Chondrocyte (in vitro differentiated cells): ENCODE data around the gene NPAS3. TPM values are rescaled to one million over a fixed set of nuclear protein-coding genes. Genes with fewer than 3 reads are reported as not detected.

ENCODE experiments used
- DNase-seq: peaks from one replicate; pipeline ENCODE4 v3.0.0; 2021; ENCODE audit warnings: mixed read lengths, low spot score
- H3K27ac Mint-ChIP-seq: one replicate; pipeline ENCODE4 v1.8.0; 2021; ENCODE audit warnings: mild to moderate bottlenecking, moderate library complexity, mixed read lengths; ENCODE audit not compliant: unreplicated experiment
- H3K27me3 Mint-ChIP-seq: 2 replicates; pipeline ENCODE4 v1.8.0; 2021; ENCODE audit warnings: low read depth, mixed read lengths
- H3K36me3 Mint-ChIP-seq: 2 replicates; pipeline ENCODE4 v1.8.0; 2021; ENCODE audit warnings: low read depth, mixed read lengths
- H3K4me1 Mint-ChIP-seq: 2 replicates; pipeline ENCODE4 v1.8.0; 2021; ENCODE audit warnings: low read depth, mild to moderate bottlenecking, mixed read lengths
- H3K4me3 Mint-ChIP-seq: one replicate; pipeline ENCODE4 v1.8.0; 2021; ENCODE audit warnings: mild to moderate bottlenecking, moderate library complexity, mixed read lengths; ENCODE audit not compliant: unreplicated experiment
- H3K9me3 Mint-ChIP-seq: 2 replicates; pipeline ENCODE4 v1.8.0; 2021; ENCODE audit warnings: low read depth, mixed read lengths
- CTCF ChIP-seq: fragments of 200-600 bp; sonication (generic); IDR thresholded peaks from 2 replicates; pipeline ENCODE4 v1.5.0; 2021; ENCODE audit warnings: antibody characterized with exemption, mild to moderate bottlenecking, moderate library complexity
- total RNA-seq: library from RNA; stranded (reverse); gene quantifications from 3 replicates; pipeline ENCODE4 v1.2.1, GENCODE V29; 2021

Gene NPAS3
- total RNA-seq, 1 donor from 2014 or later = 2.6 TPM

GRCh38 chr14:33679461-33680225, 741.0 kb downstream of the NPAS3 start:
- H3K9me3 Mint-ChIP-seq = no peaks in the 10 kb centered on the region
- no peak overlapping the region for H3K4me3 Mint-ChIP-seq
- peaks cover 40% of the 10 kb centered on the region for H3K4me1 Mint-ChIP-seq
- TF ChIP-seq CTCF = no peak
- H3K27ac Mint-ChIP-seq = no peak overlapping the region
- DNase-seq = no peak
- H3K27me3 Mint-ChIP-seq = no peaks in the 10 kb centered on the region
- no peaks in the 10 kb centered on the region for H3K36me3 Mint-ChIP-seq

GRCh38 chr14:33680873-33681272, 742.2 kb downstream of the NPAS3 start:
- Mint-ChIP-seq H3K9me3 (no peaks in the 10 kb centered on the region), H3K27ac (no peak overlapping the region), H3K4me3 (no peak overlapping the region), H3K27me3 (no peaks in the 10 kb centered on the region), H3K36me3 (no peaks in the 10 kb centered on the region), H3K4me1 (peaks cover 38% of the 10 kb centered on the region)
- TF ChIP-seq CTCF = no peak
- DNase-seq = no peak

- H3K27ac Mint-ChIP-seq = peak overlapping the region; percentile 81
Measured at GRCh38 chr14:33682760-33683159, 744.1 kb downstream of the NPAS3 start.

GRCh38 chr14:33685026-33685425, 746.3 kb downstream of the NPAS3 start:
- peaks cover 49% of the 10 kb centered on the region for H3K4me1 Mint-ChIP-seq
- no peak overlapping the region for H3K4me3 Mint-ChIP-seq
- H3K36me3 Mint-ChIP-seq = no peaks in the 10 kb centered on the region
- no peaks in the 10 kb centered on the region for H3K9me3 Mint-ChIP-seq
- no peaks in the 10 kb centered on the region for H3K27me3 Mint-ChIP-seq
- no peak for DNase-seq
- TF ChIP-seq CTCF = no peak
- H3K27ac Mint-ChIP-seq = no peak overlapping the region

More at GRCh38 chr14:33682760-33683159, 744.1 kb downstream of the NPAS3 start:
- DNase-seq = no peak
- Mint-ChIP-seq H3K4me1 (peaks cover 49% of the 10 kb centered on the region), H3K36me3 (no peaks in the 10 kb centered on the region), H3K9me3 (no peaks in the 10 kb centered on the region), H3K4me3 (peak overlapping the region; percentile 34), H3K27me3 (no peaks in the 10 kb centered on the region)
- no peak for TF ChIP-seq CTCF

GRCh38 chr14:33685698-33686097, 747.0 kb downstream of the NPAS3 start:
- no peak for DNase-seq
- Mint-ChIP-seq H3K27ac (no peak overlapping the region), H3K4me1 (peaks cover 49% of the 10 kb centered on the region), H3K36me3 (no peaks in the 10 kb centered on the region), H3K4me3 (no peak overlapping the region), H3K27me3 (no peaks in the 10 kb centered on the region), H3K9me3 (no peaks in the 10 kb centered on the region)
- TF ChIP-seq CTCF = no peak
